ENCODE measurements around the gene ANKRD13A.
A peak's percentile ranks its signal among the peaks of the same experiment; 100 is the strongest.
"Not testable (repeated sequence)": the region's sequence is repeated elsewhere in the genome, so short reads cannot be mapped to it uniquely, and the experiment has no call there.

ANKRD13A gene

GRCh38 chr12:110010853-110011723, 11.9 kb downstream of the ANKRD13A start:
- no peak for DNase-seq

DNA sequence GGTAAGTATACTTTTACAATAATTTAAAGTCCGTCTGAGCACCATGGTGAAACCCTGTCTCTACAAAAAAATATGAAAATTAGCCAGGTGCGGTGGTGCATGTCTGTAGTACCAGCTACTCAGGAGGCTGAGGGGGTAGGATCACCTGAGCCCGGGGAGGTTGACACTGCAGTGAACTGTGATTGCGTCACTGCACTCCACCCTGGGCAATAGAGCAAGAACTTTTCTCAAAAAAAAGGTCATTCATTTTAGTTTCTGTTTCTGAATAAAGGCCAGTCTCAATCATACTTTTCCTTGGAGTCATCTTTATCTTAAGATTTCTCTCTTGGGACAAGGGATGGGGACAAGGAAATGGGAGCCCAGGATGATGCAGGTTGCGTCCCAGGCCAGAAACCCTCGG, 12.9 kb downstream of the ANKRD13A start:
- DNase-seq = no peak

- no peak for DNase-seq
These were observed 13.4 kb downstream of the ANKRD13A start for GRCh38 chr12:110012659-110013058.

- DNase-seq = no peak
These were observed 15.9 kb downstream of the ANKRD13A start for GRCh38 chr12:110015132-110015531.

- no peak for DNase-seq
These were observed 21.7 kb downstream of the ANKRD13A start for GRCh38 chr12:110020956-110021355.

GRCh38 chr12:110023059-110023980, 24.1 kb downstream of the ANKRD13A start:
- DNase-seq = peak; percentile 81

DNA sequence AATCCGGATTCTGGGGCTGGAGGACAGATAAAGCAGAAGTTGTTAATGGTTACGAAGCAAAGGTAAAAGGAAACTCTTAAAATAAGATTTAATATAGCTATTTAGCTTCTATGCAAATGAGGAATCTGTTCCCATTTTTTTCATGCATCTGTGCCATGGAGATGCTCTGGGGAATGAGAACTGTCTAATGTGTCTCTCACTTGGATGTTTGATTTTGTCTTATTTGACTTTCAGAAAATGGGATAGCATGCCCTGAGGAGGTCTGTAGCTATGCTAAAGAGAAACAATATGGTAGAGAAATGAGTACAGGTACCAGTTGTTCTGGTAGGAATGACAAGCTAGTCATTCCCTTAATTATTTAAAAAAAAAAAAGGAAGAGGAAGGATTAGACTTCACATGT, 24.8 kb downstream of the ANKRD13A start:
- DNase-seq = peak; percentile 32

GRCh38 chr12:110028323-110028722, 29.1 kb downstream of the ANKRD13A start:
- DNase-seq = no peak

- DNase-seq = no peak
These were observed 30.1 kb downstream of the ANKRD13A start for GRCh38 chr12:110029290-110029815.

- no peak for DNase-seq
These were observed 34.7 kb downstream of the ANKRD13A start for GRCh38 chr12:110033888-110034287.

DNA sequence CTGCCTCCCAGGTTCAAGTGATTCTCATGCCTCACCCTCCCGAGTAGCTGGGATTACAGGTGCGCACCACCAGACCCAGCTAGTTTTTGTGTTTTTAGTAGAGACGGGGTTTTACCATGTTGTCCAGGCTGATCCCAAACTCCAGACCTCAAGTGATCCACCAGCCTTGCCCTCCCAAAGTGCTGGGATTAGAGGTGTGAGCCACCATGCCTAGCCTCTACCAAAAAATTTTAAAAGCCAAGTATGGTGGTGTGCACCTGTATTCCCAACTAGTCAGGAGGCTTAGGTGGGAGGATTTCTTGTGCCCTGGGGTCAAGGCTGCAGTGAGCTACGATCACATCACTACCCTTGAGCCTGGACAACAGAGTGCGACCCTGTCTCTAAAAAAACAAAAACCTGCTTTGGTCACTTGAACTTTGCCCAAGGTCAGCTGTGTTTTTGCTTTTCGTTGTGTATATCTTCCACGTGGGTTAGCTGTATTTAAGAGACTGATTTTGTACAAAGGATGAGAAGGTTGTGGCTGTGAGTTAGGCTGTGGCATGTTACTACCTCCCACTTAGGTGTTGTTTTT, 36.4 kb downstream of the ANKRD13A start:
- DNase-seq = no peak

DNA sequence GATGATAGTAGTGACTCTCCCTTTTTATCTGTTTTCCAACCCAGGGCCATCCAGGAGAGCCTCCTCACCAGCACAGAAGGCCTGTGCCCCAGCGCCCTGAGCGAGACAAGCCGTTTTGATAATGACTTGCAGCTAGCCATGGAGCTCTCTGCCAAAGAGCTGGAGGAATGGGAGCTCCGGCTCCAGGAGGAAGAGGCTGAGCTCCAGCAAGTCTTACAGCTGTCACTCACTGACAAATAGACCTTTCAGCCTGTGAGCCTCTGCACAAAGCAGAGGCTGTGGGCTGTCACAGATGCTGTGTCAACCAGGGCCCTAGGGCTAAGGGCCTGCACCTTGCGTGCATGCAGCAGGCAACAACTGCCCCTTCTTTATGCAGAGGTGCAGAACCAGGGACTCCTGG, 38.1 kb downstream of the ANKRD13A start:
- no peak for DNase-seq

DNA sequence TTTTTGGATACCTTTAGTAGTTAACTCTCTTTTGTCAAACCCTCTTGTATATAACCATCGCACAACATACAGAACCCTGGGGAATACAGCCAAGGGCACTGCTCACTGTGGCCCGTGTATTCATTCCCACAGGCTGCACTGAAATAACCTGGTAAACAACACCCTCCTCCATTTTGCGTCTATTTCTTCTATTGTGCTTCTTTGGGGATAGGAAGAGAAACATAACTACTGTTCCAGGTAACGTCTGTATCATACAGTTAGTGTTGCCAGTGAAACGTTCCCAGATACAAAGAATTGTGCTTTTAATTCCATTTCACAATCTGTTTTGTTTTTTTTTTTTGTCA, 39.5 kb downstream of the ANKRD13A start:
- no peak for DNase-seq

DNA sequence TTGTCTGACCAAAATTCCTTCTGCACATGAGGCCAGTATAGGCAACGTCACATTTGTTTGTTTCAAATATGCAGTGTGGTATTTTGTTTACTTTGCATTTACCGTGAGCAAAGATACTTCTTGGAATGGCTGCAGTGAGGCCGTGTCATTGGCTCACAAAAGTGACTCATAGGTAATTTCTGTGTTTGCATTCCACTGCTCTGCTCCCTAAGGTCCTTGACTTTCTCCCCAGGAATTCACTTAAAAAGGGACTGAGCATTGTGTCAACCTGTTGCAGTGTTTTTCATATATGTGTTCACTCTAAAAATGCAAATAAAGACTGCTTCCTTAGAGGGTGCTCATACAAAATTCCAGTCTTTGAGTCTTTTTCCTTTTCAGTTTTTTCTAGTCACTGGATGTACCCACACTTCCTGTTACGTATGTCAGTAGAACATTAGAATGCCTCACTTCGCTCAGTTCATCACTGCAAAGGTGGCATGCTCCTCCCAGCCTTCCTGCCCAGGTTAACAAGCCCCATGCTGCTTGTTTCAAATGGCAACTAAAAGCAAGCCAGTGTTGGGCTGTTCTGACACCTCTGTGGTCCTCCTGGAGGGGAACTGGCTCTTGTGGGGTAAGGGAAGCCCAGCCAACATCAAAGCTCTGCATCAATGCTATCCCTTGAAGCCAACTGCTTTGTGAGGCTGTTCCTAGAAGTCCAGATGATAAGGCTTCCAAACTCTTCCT, 40.0 kb downstream of the ANKRD13A start:
- no peak for DNase-seq

DNA sequence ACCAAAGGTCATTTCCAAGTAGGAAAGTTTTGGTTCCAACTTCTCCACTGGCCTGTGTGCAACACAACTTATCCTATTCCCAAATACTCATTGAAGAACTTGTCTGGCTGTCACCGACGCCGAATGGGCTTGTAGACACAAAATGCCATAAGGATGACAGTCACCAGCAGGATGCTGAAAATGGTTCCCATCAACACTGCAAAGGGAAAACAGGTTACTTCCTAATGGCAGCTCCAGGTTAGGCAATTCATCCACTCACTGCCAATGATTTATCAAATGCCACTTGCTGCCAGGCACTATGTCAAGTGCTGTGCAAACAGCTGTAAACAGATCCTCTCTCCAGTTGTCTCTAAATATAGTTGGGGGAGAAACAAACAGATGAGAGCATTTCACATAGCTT, 43.0 kb downstream of the ANKRD13A start:
- no peak for DNase-seq

DNA sequence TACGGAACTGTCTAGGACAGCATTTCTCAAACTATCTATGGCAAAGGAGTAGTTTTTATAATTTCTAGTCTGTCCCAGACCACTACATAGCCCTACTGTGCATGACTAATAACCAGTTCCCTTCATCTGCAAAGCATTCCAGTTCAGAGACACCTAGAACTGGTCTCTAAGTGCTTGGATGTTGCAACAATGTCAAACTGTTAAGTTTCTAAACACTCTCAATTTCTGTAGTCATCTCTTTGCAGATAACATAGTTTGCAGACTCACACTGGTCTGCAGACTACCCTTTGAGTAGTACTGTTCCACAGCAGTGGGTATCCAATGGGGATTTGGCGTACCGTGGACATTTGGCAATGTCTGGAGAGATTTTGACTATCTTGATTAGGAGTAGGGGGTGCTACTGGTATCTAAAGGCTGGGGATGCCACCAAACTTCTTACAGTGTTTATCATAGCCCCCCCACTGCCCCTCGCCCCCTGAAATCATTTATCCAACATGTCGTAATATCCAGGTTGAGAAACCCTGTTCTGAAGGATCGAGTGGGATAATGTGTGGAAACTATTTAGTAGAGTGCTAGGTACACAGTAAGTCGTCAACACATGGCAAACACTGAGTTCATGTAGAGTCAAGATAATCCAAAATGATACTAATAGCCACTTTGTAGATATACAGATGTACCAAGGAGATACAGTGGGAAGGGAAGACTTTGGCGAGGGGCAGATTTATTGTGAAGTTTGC, 47.4 kb downstream of the ANKRD13A start:
- no peak for DNase-seq

DNA sequence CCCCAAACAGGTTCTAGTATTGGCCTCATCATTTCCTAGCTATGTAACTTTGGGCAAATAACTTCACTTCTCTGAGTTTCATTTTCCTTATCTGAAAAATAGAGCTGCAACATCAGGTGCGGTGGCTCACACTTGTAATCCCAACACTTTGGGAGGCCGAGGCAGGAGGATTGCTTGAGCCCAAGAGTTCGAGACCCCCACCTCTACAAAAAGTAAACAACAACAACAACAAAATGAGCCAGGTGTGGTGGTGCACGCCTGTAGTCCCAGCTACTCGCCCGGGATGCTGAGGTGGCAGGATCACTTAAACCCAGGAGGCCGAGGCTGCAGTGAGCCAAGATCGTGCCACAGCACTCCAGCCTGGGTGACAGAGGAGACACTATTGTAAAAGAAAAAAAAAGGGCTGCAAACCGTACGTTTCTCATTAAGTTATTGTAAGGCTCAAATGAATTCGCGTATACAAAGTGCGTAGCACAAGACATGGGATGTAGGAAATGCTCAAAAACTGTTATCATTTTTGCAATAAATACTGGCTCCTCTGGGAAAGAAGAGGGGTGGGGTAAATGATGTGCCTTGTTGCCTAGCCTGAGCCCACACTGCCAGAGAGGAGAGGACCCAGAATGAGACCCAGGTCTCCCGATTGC, 48.2 kb downstream of the ANKRD13A start:
- DNase-seq = no peak

- DNase-seq = peak; percentile 95
These were observed 49.2 kb downstream of the ANKRD13A start, which contains the start of gene C12orf76 for GRCh38 chr12:110048242-110049027. C12orf76 (minus strand) TSS chr12:110048522; CDS start chr12:110048495, 27 bp downstream.

DNA sequence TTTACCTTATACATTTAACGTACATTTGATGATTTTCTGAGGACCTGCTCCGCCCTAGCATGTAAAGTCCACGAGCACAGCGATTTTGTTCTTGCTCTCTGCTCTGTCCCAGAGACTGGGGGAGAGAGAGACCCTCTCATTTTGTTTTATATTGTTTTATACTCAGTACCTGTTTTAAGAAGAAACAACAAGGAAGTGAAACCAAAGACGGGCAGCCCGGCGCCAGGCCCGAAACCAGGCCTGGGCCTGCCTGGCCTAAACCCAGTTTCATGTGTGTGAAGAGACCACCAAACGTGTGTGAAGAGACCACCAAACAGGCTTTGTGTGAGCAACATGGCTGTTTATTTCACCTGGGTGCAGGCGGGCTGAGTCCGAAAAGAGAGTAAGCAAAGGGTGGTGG, 49.8 kb downstream of the ANKRD13A start:
- not testable (repeated sequence) for DNase-seq

- DNase-seq = not testable (repeated sequence)
These were observed 50.4 kb downstream of the ANKRD13A start for GRCh38 chr12:110049666-110050065.

All from NCI-H1694 treated with DMSO at 0.1 percent for 48 hours (cell line).